ENCODE results near the gene TECTB.

Gene TECTB

DNA sequence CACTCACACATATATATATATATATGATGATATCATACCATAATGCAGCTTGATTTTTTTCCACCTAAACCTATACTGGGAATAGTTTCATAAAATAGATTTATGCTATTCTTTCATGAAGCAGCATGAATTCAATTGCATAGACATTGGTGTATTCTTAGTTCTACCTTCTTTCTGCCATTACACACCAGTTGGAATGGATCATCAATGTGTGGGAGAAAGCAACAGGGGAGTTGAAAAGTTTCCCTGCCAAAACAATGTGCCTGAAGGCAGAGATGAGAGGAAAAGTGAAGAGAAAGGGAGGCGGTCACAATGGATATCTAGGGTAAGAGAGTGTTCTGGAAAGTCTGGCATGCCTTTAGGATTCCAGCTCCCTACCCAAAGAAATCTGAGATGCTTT is 65.6 kb downstream of the TECTB start:
- DNase-seq (ENCODE audit: low read depth, low spot score): no peak
- ChIA-PET POLR2A (no interaction called here), CTCF (no interaction called here)
- no peak overlapping the region for H3K4me3 ChIP-seq (ENCODE audit: low read depth, low read length)
- TF ChIP-seq, protein P1, sequence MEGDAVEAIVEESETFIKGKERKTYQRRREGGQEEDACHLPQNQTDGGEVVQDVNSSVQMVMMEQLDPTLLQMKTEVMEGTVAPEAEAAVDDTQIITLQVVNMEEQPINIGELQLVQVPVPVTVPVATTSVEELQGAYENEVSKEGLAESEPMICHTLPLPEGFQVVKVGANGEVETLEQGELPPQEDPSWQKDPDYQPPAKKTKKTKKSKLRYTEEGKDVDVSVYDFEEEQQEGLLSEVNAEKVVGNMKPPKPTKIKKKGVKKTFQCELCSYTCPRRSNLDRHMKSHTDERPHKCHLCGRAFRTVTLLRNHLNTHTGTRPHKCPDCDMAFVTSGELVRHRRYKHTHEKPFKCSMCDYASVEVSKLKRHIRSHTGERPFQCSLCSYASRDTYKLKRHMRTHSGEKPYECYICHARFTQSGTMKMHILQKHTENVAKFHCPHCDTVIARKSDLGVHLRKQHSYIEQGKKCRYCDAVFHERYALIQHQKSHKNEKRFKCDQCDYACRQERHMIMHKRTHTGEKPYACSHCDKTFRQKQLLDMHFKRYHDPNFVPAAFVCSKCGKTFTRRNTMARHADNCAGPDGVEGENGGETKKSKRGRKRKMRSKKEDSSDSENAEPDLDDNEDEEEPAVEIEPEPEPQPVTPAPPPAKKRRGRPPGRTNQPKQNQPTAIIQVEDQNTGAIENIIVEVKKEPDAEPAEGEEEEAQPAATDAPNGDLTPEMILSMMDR (IDR thresholded peaks at IDR 0.05; ENCODE audit: insufficient read depth, low read length, missing control alignments): no peak

DNA sequence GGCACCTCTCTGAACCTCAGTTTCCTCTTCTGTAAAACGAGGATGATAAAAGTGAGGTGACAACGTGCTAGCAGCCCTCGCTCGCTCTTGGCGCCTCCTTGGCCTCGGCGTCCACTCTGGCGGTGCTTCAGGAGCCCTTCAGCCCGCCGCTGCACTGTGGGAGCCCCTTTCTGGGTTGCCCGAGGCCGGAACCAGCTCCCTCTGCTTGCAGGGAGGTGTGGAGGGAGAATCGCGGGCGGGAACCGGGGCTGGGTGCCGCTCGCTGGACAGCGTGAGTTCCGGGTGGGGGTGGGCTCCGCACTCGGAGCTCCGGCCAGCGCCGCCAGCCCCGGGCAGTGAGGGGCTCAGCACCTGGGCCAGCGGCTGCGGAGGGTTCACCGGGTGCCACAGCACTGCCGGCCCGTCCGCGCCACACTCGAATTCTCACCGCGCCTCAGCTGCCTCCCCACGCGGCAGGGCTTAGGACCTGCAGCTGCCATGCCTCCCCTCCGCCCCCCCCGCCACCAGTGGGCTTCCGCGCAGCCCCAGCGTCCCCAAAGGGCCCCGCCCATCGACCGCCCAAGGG is 66.4 kb downstream of the TECTB start:
- POLR2A ChIA-PET: no interaction called here
- DNase-seq (ENCODE audit: low read depth, low spot score): no peak
- CTCF ChIA-PET: no interaction called here
- TF ChIP-seq, protein P1 (IDR thresholded peaks at IDR 0.05; ENCODE audit: insufficient read depth, low read length, missing control alignments): no peak
- no peak overlapping the region for H3K4me3 ChIP-seq (ENCODE audit: low read depth, low read length)

DNA sequence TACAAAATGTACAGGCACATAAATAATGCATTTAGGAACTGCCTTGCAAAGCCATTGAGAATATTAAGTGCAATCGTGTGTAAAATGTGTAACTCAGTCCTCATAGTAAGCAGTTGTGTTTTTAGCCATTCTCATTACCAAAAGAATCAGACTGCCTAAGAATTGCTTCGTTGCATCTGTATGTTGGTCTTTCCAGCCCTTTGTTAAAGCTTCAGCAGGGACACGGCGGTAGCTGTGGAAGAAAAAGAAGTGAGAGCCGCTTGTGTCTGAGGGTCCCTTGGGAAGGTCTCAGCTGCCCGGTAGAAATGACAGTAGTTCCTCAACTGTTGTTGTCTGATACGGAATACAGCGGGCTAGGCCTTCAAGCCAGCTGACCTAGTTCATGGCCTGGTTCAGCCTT is 67.9 kb downstream of the TECTB start:
- ChIA-PET CTCF (interaction anchor here (1.1 kb wide), 1 partner anchor 9 kb away, joined by 3 read pairs; no protein-coding TSS in a partner anchor), POLR2A (no interaction called here)
- DNase-seq (ENCODE audit: low read depth, low spot score): no peak
- no peak overlapping the region for H3K4me3 ChIP-seq (ENCODE audit: low read depth, low read length)
- TF ChIP-seq, protein P1 (IDR thresholded peaks at IDR 0.05; ENCODE audit: insufficient read depth, low read length, missing control alignments): no peak

DNA sequence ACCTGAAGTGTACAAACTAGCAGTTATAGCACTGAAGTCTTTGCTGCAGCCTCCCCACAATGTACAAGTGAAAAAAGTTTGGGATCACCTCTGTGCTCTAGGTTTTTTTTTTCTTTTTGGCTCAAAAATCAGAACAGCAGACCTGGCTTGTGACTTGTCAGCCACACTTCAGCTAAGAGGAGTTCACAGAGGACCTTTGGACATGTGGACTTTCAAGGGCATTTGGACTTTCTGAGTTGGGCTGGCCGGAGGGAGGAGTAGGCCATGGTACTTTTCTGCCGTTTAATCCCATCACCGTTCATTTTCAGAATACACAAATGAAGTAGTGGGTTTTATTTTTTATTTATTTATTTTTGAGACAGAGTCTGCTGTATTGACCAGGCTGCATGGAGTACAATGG is 68.8 kb downstream of the TECTB start:
- no peak for DNase-seq (ENCODE audit: low read depth, low spot score)
- ChIA-PET POLR2A (no interaction called here), CTCF (no interaction called here)
- TF ChIP-seq, protein P1 (IDR thresholded peaks at IDR 0.05; ENCODE audit: insufficient read depth, low read length, missing control alignments): no peak
- H3K4me3 ChIP-seq (ENCODE audit: low read depth, low read length): no peak overlapping the region

DNA sequence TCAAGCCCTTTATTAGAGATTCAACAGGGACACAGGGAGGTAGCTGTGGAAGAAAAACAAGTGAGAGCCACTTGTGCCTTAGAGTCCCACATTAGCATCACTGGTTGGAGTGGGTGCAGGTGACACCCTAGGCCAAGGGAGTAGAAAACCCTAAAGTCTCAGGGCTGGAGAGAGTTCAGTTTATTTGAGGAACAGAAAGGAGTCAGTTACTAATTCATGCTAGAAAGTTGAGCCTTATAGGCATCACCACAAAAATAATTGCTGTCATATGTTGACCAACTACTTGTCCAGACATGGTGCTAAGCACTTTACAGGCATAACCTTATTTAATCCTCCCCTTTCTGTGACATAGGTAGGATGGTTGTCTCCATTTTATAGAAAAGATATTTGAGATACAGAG is 69.8 kb downstream of the TECTB start:
- TF ChIP-seq, protein P1 (IDR thresholded peaks at IDR 0.05; ENCODE audit: insufficient read depth, low read length, missing control alignments): no peak
- ChIA-PET POLR2A (no interaction called here), CTCF (no interaction called here)
- no peak overlapping the region for H3K4me3 ChIP-seq (ENCODE audit: low read depth, low read length)
- no peak for DNase-seq (ENCODE audit: low read depth, low spot score)
